Heart left ventricle (tissue), 13 donors: ENCODE data around the gene TBX18.

Experiments
- CTCF ChIP-seq, 12 donors: fragments of 200-600 bp; sonication (generic) in 4 of 12; IDR thresholded peaks; one replicate each; pipeline versions ENCODE4 v1.5.0 to v1.8.0; 2018 to 2022; ENCODE audit warnings: antibody characterized with exemption in 12 of 12, mild to moderate bottlenecking in 5 of 12
- POLR2A ChIP-seq, 2 donors: fragments of 450-650 bp; IDR thresholded peaks; one replicate each; pipeline ENCODE4 v1.6.1; 2017; ENCODE audit warnings: antibody characterized with exemption in 2 of 2, mild to moderate bottlenecking in 2 of 2, moderate library complexity in 2 of 2
- donor health status: ischemic (EF 13 %, LVEDD 7.1; RV severe dilation, severe dysfunction).
- donor health status: DM: no; HTN: yes; CAD: no.
- donor health status: DM: no; HTN: no; CAD: no.
- donor health status: ischemic (EF 25% LVEDD 6.9; RV normal size, moderate dysfunction).
- donor health status: ischemic (EF 25% LVEDD 5.7; RV mildly dilated, moderate dysfunction).
- donor health status: ischemic (EF 35%, LVEDD 5.7; RV mildly dilated, moderate dysfunction).
- donor health status: nonischemic (EF 11% LVEDD 7.7; RV severe dilation, severe dysfunction).
- donor health status: DM: yes; HTN: yes; CAD: no.
- donor health status: PGD.
- donor health status: ischemic (EF 29% LVEDD 5.4; RV normal size, mild dysfunction).
- donor health status: nonischemic (EF 23%, LVEDD 6.1; RV moderate dilation, normal function).

DNA sequence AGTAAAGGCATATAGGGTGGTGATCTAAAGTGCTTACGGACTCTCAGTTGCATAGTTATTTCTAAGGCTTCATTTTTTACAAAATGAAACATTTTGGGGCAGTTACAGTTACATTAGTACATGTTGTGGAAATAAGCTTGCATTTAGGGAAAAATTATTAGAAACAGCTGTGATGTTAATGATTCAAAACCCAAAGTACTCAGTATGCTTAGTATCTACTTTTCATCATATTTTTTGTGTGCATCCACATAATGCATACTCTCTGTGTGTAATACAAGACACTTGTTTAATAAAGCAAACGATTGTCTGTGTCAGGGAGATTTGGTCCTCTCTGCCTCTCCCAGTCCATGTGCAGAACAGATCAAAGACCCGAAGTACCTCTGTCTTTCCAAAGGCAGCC is 11.4 kb upstream of the TBX18 start:
- TF ChIP-seq CTCF (IDR thresholded peaks at IDR 0.05) (no peak), POLR2A (IDR thresholded peaks at IDR 0.05) (no peak)
